Thoracic aorta (tissue), 2 donors: ENCODE data around the gene CBLB. TPM values are rescaled to one million over a fixed set of nuclear protein-coding genes. Genes with fewer than 3 reads are reported as not detected.

Experiments
- ATAC-seq: fragments of 150-250 bp; one replicate; pipeline ENCODE4 v1.8.0; 2017; ENCODE audit warnings: low read depth; ENCODE audit not compliant: insufficient number of reproducible peaks, low FRiP score
- DNase-seq: peaks from one replicate; pipeline ENCODE4 v3.0.0-alpha.2; 2020; ENCODE audit warnings: low spot score
- H3K27ac ChIP-seq, 2 donors: fragments of 200-600 bp; sonication (generic); 1 replicate in 1 of 2; 2 replicates in 1 of 2; pipeline ENCODE4 v1.5.1; 2016; ENCODE audit warnings: mild to moderate bottlenecking in 2 of 2, moderate library complexity in 2 of 2
- H3K27me3 ChIP-seq: fragments of 200-600 bp; sonication (generic); replicated peaks from 2 replicates; pipeline ENCODE4 v1.6.0; 2016; ENCODE audit warnings: mild to moderate bottlenecking; ENCODE audit not compliant: insufficient read depth
- H3K36me3 ChIP-seq: fragments of 200-600 bp; sonication (generic); one replicate; pipeline ENCODE4 v1.5.1; 2016
- H3K4me1 ChIP-seq, 2 donors: fragments of 200-600 bp; sonication (generic); 1 replicate in 1 of 2; 2 replicates in 1 of 2; pipeline versions ENCODE4 v1.5.1 to v1.6.0; 2016; ENCODE audit warnings: low read depth in 2 of 2, mild to moderate bottlenecking in 1 of 2; ENCODE audit not compliant: control insufficient read depth in 1 of 2
- H3K4me3 ChIP-seq: fragments of 200-600 bp; sonication (generic); 2 replicates; pipeline ENCODE4 v1.5.1; 2016; ENCODE audit warnings: mild to moderate bottlenecking
- H3K9me3 ChIP-seq: fragments of 200-600 bp; sonication (generic); 2 replicates; pipeline ENCODE4 v1.5.1; 2016
- CTCF ChIP-seq: fragments of 200-600 bp; sonication (generic); IDR thresholded peaks from one replicate; pipeline ENCODE4 v1.5.1; 2019; ENCODE audit warnings: antibody characterized with exemption
- total RNA-seq, 2 donors: library from RNA; depleted of rRNA; stranded (reverse); fragments of >200 nt; gene quantifications; one replicate each; pipeline versions ENCODE4 v1.1.0 to v1.2.3, GENCODE V29; 2016

CBLB gene
- total RNA-seq, 2 donors from 2014 or later, result 51.0 to 145 TPM

- H3K9me3 ChIP-seq, result no peaks in the 10 kb centered on the region
- H3K36me3 ChIP-seq, result peaks cover 7% of the 10 kb centered on the region
- no peak overlapping the region for H3K4me3 ChIP-seq
- H3K4me1 ChIP-seq, result peaks cover 0 to 8% of the 10 kb centered on the region in 2 donors
- H3K27me3 ChIP-seq, result no peaks in the 10 kb centered on the region
- TF ChIP-seq CTCF, result no peak
- ATAC-seq (no peak), DNase-seq (no peak)
- no peak overlapping the region for H3K27ac ChIP-seq
Observed at GRCh38 chr3:105853801-105854432, 14.9 kb downstream of the CBLB start.

- ATAC-seq (no peak), DNase-seq (no peak)
- H3K27me3 ChIP-seq, result no peaks in the 10 kb centered on the region
- peaks cover 7% of the 10 kb centered on the region for H3K36me3 ChIP-seq
- H3K4me3 ChIP-seq, result no peak overlapping the region
- H3K27ac ChIP-seq, result no peak overlapping the region
- TF ChIP-seq CTCF, result no peak
- H3K9me3 ChIP-seq, result no peaks in the 10 kb centered on the region
- peaks cover 14 to 16% of the 10 kb centered on the region in 2 donors for H3K4me1 ChIP-seq
Observed at GRCh38 chr3:105851582-105851981, 17.2 kb downstream of the CBLB start.

GRCh38 chr3:105851176-105851575, 17.6 kb downstream of the CBLB start:
- no peak for ATAC-seq
- TF ChIP-seq CTCF, result no peak

GRCh38 chr3:105850593-105850992, 18.2 kb downstream of the CBLB start:
- Histone ChIP-seq H3K27me3 (no peaks in the 10 kb centered on the region), H3K4me3 (no peak overlapping the region), H3K9me3 (no peaks in the 10 kb centered on the region), H3K27ac (no peak overlapping the region), H3K4me1 (peaks cover 21 to 24% of the 10 kb centered on the region in 2 donors), H3K36me3 (peaks cover 7% of the 10 kb centered on the region)
- no peak for DNase-seq
- TF ChIP-seq CTCF, result no peak
- ATAC-seq, result no peak

More at GRCh38 chr3:105851176-105851575, 17.6 kb downstream of the CBLB start:
- Histone ChIP-seq H3K36me3 (peaks cover 7% of the 10 kb centered on the region), H3K4me1 (peaks cover 17 to 19% of the 10 kb centered on the region in 2 donors), H3K9me3 (no peaks in the 10 kb centered on the region), H3K4me3 (no peak overlapping the region), H3K27me3 (no peaks in the 10 kb centered on the region), H3K27ac (no peak overlapping the region)
- no peak for DNase-seq

- no peak for TF ChIP-seq CTCF
- Histone ChIP-seq H3K27me3 (no peaks in the 10 kb centered on the region), H3K9me3 (no peaks in the 10 kb centered on the region), H3K27ac (no peak overlapping the region), H3K4me3 (no peak overlapping the region), H3K36me3 (peaks cover 7% of the 10 kb centered on the region), H3K4me1 (peaks cover 33 to 38% of the 10 kb centered on the region in 2 donors)
- no peak for DNase-seq
- no peak for ATAC-seq
Observed at GRCh38 chr3:105848821-105849220, 20.0 kb downstream of the CBLB start.
